CD14-positive monocyte (primary cell): ENCODE measurements around the gene HERC5. TPM values are rescaled to one million over a fixed set of nuclear protein-coding genes. Genes with fewer than 3 reads are reported as not detected.

ENCODE experiments used
- DNase-seq, 3 donors: peaks; one replicate each; pipeline ENCODE4 v3.0.0-alpha.2; 2011 to 2022
- H2AFZ ChIP-seq: 2 replicates; pipeline ENCODE4 v1.6.0; 2012; ENCODE audit warnings: mild to moderate bottlenecking, low read depth, low read length, inconsistent platforms; ENCODE audit not compliant: insufficient read depth, poor library complexity, severe bottlenecking
- H3K27ac ChIP-seq, 2 donors: 1 replicate in 1 of 2; 2 replicates in 1 of 2; pipeline ENCODE4 v1.5.1; 2012 to 2013; ENCODE audit warnings: low read length in 2 of 2, control low read depth in 1 of 2, inconsistent platforms in 1 of 2, low read depth in 1 of 2, mild to moderate bottlenecking in 1 of 2
- H3K27me3 ChIP-seq, 2 donors: one replicate each; pipeline versions ENCODE4 v1.6.0 to v1.6.1; 2011 to 2013; ENCODE audit warnings: low read length in 2 of 2; ENCODE audit not compliant: control insufficient read depth in 2 of 2, insufficient read depth in 2 of 2
- H3K36me3 ChIP-seq, 2 donors: replicated peaks in 1 of 2; 1 replicate in 1 of 2; 2 replicates in 1 of 2; pipeline versions ENCODE4 v1.5.1 to v1.6.1; 2012 to 2013; ENCODE audit warnings: low read length in 2 of 2, control low read depth in 1 of 2, inconsistent platforms in 1 of 2, mild to moderate bottlenecking in 1 of 2; ENCODE audit not compliant: insufficient read depth in 2 of 2, control insufficient read depth in 1 of 2
- H3K4me1 ChIP-seq, 2 donors: 1 replicate in 1 of 2; 2 replicates in 1 of 2; pipeline versions ENCODE4 v1.5.1 to v1.6.1; 2012 to 2013; ENCODE audit warnings: low read length in 2 of 2, control low read depth in 1 of 2, inconsistent platforms in 1 of 2, mild to moderate bottlenecking in 1 of 2, moderate library complexity in 1 of 2; ENCODE audit not compliant: insufficient read depth in 2 of 2, control insufficient read depth in 1 of 2
- H3K4me2 ChIP-seq: replicated peaks from 2 replicates; pipeline ENCODE3; 2012; ENCODE audit warnings: low read length, moderate library complexity, mild to moderate bottlenecking; ENCODE audit not compliant: poor library complexity, severe bottlenecking; ENCODE audit errors: extremely low read depth
- H3K4me3 ChIP-seq, 3 experiments: fragments of 200-600 bp in 1 of 3; sonication (generic) in 1 of 3; replicated peaks in 1 of 3; 1 replicate in 2 of 3; 2 replicates in 1 of 3; pipeline ENCODE4 v1.5.1; 2011 to 2013; ENCODE audit warnings: low read length in 3 of 3, mild to moderate bottlenecking in 3 of 3, control low read depth in 2 of 3, low read depth in 2 of 3, inconsistent platforms in 1 of 3, moderate library complexity in 1 of 3
- H3K79me2 ChIP-seq: 2 replicates; pipeline ENCODE4 v1.6.0; 2012; ENCODE audit warnings: mild to moderate bottlenecking, control low read depth, inconsistent platforms, low read length, moderate library complexity; ENCODE audit not compliant: insufficient read depth
- H3K9ac ChIP-seq: 2 replicates; pipeline ENCODE4 v1.6.0; 2017; ENCODE audit warnings: low read length, mild to moderate bottlenecking; ENCODE audit not compliant: insufficient read depth, poor library complexity, severe bottlenecking
- H3K9me3 ChIP-seq, 2 donors: replicated peaks in 1 of 2; 1 replicate in 1 of 2; 2 replicates in 1 of 2; pipeline versions ENCODE4 v1.5.1 to v1.6.1; 2012 to 2013; ENCODE audit warnings: low read length in 2 of 2, control low read depth in 1 of 2; ENCODE audit not compliant: control insufficient read depth in 1 of 2, insufficient read depth in 1 of 2
- H4K20me1 ChIP-seq: 2 replicates; pipeline ENCODE4 v1.6.0; 2012; ENCODE audit warnings: mild to moderate bottlenecking, low read length, control low read depth, moderate library complexity; ENCODE audit not compliant: insufficient read depth
- H3K27ac Mint-ChIP-seq, 7 donors: one replicate each; pipeline ENCODE4 v1.8.0; 2020; ENCODE audit warnings: mild to moderate bottlenecking in 7 of 7, mixed read lengths in 7 of 7, moderate library complexity in 6 of 7, inconsistent platforms in 2 of 7
- H3K27me3 Mint-ChIP-seq, 3 donors: one replicate each; pipeline ENCODE4 v1.8.0; 2021 to 2022; ENCODE audit warnings: low read depth in 3 of 3, mild to moderate bottlenecking in 3 of 3, mixed read lengths in 3 of 3, moderate library complexity in 3 of 3, inconsistent platforms in 1 of 3
- H3K36me3 Mint-ChIP-seq, 2 donors: one replicate each; pipeline ENCODE4 v1.8.0; 2020; ENCODE audit warnings: mixed read lengths in 2 of 2, inconsistent platforms in 1 of 2, mild to moderate bottlenecking in 1 of 2
- H3K4me1 Mint-ChIP-seq: one replicate; pipeline ENCODE4 v1.8.0; 2020; ENCODE audit warnings: mild to moderate bottlenecking, mixed read lengths
- H3K4me3 Mint-ChIP-seq, 2 donors: one replicate each; pipeline ENCODE4 v1.8.0; 2020; ENCODE audit warnings: mild to moderate bottlenecking in 2 of 2, mixed read lengths in 2 of 2, moderate library complexity in 1 of 2
- H3K9me3 Mint-ChIP-seq, 7 donors: one replicate each; pipeline ENCODE4 v1.8.0; 2020 to 2022; ENCODE audit warnings: mixed read lengths in 7 of 7, mild to moderate bottlenecking in 6 of 7, moderate library complexity in 6 of 7, inconsistent platforms in 2 of 7
- WGBS: methylation state at CpG from one replicate; pipeline ENCODE4 v1.1.5; 2013; ENCODE audit warnings: missing lambda C conversion rate; ENCODE audit not compliant: insufficient coverage; 5-methylcytosine and 5-hydroxymethylcytosine counted together
- intact Hi-C, 2 donors: fragments of 100-400 bp; cut with micrococcal nuclease; formaldehyde crosslinking; loops; one replicate each; pipeline versions ENCODE4 v1.15.0 to v1.15.1; 2023
- polyA plus RNA-seq, 3 donors: library from polyadenylated mRNA; depleted of rRNA in 1 of 3; unstranded in 2 of 3; stranded (reverse) in 1 of 3; fragments of 300-500 nt in 2 of 3; fragments of >200 nt in 1 of 3; fragmentation: Illumina TruSeq in 2 of 3; gene quantifications; 1 replicate in 2 of 3; 2 replicates in 1 of 3; pipeline ENCODE4 v1.2.3, GENCODE V29; 2012 to 2021
- TF ChIP-seq, protein P1 (sequence below): fragments of 200-600 bp; IDR thresholded peaks from one replicate; pipeline ENCODE4 v1.8.0; 2022; ENCODE audit warnings: antibody characterized with exemption, mild to moderate bottlenecking

Gene HERC5
- polyA plus RNA-seq, 3 donors, result 2.9 to 10.4 (median 8.1) TPM

DNA sequence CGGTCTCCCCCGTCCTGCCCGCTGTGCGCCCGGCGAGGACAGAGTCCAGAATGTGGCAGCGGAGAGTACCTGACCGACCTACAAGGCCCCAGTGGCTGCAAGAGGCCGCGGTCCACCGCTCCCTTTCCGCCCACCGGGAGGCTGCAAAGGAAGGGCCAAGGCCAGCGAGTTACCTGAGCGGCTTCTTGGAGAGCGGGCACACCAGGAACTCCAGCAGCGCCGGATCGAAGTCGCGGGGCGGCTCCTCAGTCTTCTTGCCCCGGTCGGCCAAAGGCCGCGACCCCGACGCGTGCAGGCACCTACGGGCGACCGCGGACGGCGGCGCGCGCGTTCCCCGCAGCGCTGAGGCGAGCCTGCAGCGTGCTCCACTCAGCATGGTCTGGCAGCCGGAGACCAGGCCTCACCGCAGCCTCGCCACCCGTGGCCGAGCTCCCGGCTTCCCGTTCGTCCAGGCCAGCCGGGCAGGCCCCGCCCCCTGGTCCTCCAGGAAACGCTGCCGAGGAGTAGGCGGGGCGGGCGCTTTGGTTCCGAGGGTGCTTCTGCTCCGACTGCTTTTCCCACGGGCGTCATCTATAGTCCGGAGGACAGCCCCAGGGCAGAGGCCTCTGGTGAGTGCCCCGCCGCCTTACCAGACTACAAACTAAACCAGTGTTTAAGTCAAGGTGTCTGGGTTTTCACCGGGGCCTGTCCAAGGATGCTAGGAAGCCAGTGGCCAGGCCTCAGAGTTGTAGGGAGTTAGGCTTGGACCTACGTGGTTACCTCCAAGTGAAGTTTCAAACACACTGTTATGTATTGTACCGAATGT is 66.6 kb downstream of the HERC5 start, which contains the start of gene PYURF:
Gene PYURF (minus strand): TSS at position 452 of the 805 bp plus-strand sequence. CDS start 76 bp downstream, at position 376.
- Histone ChIP-seq H3K36me3 (peaks cover 10 to 32% of the 10 kb centered on the region in 2 donors), H3K79me2 (peaks cover 30% of the 10 kb centered on the region), H3K4me2 (peak within 1 kb of the TSS; percentile 99), H3K9me3 (no peaks in the 10 kb centered on the region), H3K27ac (peak within 1 kb of the TSS; percentile 75 to 85), H4K20me1 (no peaks in the 10 kb centered on the region), H3K4me3 (peak within 1 kb of the TSS; percentile 69 to 97 (median 94)), H3K4me1 (peaks cover 17 to 26% of the 10 kb centered on the region in 2 donors), H3K27me3 (no peaks in the 10 kb centered on the region), H3K9ac (peak within 1 kb of the TSS; percentile 88), H2AFZ (peak within 1 kb of the TSS; percentile 96)
- TF ChIP-seq, protein P1, sequence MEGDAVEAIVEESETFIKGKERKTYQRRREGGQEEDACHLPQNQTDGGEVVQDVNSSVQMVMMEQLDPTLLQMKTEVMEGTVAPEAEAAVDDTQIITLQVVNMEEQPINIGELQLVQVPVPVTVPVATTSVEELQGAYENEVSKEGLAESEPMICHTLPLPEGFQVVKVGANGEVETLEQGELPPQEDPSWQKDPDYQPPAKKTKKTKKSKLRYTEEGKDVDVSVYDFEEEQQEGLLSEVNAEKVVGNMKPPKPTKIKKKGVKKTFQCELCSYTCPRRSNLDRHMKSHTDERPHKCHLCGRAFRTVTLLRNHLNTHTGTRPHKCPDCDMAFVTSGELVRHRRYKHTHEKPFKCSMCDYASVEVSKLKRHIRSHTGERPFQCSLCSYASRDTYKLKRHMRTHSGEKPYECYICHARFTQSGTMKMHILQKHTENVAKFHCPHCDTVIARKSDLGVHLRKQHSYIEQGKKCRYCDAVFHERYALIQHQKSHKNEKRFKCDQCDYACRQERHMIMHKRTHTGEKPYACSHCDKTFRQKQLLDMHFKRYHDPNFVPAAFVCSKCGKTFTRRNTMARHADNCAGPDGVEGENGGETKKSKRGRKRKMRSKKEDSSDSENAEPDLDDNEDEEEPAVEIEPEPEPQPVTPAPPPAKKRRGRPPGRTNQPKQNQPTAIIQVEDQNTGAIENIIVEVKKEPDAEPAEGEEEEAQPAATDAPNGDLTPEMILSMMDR, result no peak
- peak; percentile 82 to 87 (median 86) for DNase-seq
- intact Hi-C loops, result no loop called here
- peaks cover 17% of the 10 kb centered on the region for H3K4me1 Mint-ChIP-seq
- H3K36me3 Mint-ChIP-seq, result peaks cover 12 to 19% of the 10 kb centered on the region in 2 donors
- peak within 1 kb of the TSS; percentile 71 to 89 (median 84) for H3K27ac Mint-ChIP-seq
- WGBS, result under 1% methylated on average over 65 of the region's 68 CpGs
- H3K9me3 Mint-ChIP-seq, result no peaks in the 10 kb centered on the region
- H3K4me3 Mint-ChIP-seq, result peak within 1 kb of the TSS; percentile 94 to 95
- peaks cover 0 to 2% (median 0%) of the 10 kb centered on the region in 3 donors for H3K27me3 Mint-ChIP-seq

DNA sequence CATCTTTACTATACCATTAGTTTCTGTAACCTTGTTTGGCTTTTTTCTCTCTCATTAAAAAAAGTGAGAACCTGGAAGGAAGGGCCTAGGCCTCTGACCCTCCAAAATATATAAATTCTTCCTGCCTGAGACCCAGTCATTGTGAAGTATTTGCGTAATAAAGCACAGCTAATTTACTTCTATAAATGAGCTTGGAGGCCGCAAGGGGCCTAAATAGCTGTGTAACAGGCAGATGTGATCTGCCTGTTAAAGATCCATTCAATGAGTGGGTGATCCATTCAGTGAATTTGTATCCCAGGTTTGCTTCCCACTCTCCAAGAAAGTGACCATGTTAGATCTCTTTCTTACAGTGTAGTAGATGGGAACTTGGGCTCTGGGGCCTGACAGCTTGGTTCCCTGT is 67.3 kb downstream of the HERC5 start:
- H4K20me1 ChIP-seq, result no peaks in the 10 kb centered on the region
- H3K4me3 ChIP-seq, result peak overlapping the region in 2 of 3 experiments; percentile 69 to 97
- H3K36me3 ChIP-seq, result peaks cover 10 to 27% of the 10 kb centered on the region in 2 donors
- peak overlapping the region; percentile 96 for H2AFZ ChIP-seq
- H3K27ac ChIP-seq, result peak overlapping the region in 1 of 2 donors; percentile 85
- no peaks in the 10 kb centered on the region for H3K9me3 Mint-ChIP-seq
- H3K36me3 Mint-ChIP-seq, result peaks cover 12 to 19% of the 10 kb centered on the region in 2 donors
- no peaks in the 10 kb centered on the region for H3K27me3 ChIP-seq
- peak overlapping the region in 3 of 7 donors; percentile 6 to 64 (median 46) for H3K27ac Mint-ChIP-seq
- H3K9ac ChIP-seq, result peak overlapping the region; percentile 88
- no peak for DNase-seq
- WGBS, result no CpG with 5 or more reads among the region's 2 CpGs
- H3K4me1 ChIP-seq, result peaks cover 17 to 26% of the 10 kb centered on the region in 2 donors
- peaks cover 0 to 2% (median 0%) of the 10 kb centered on the region in 3 donors for H3K27me3 Mint-ChIP-seq
- TF ChIP-seq, protein P1, result no peak
- intact Hi-C loops, result no loop called here
- no peaks in the 10 kb centered on the region for H3K9me3 ChIP-seq
- H3K4me3 Mint-ChIP-seq, result peak overlapping the region in 1 of 2 donors; percentile 94
- peaks cover 30% of the 10 kb centered on the region for H3K79me2 ChIP-seq
- peak overlapping the region; percentile 99 for H3K4me2 ChIP-seq
- peaks cover 17% of the 10 kb centered on the region for H3K4me1 Mint-ChIP-seq
